ENCODE results near the gene PTPRD.

GRCh38 chr9:8579661-8580060 is 2033.1 kb downstream of the PTPRD start:
- TF ChIP-seq CTCF (IDR thresholded peaks at IDR 0.05), result no peak
- no peak for TF ChIP-seq REST (IDR thresholded peaks at IDR 0.05; ENCODE audit: insufficient read depth in 1 of 2, low read depth in 2 of 2, low read length in 1 of 2)
- no peak for TF ChIP-seq POLR2AphosphoS5 (IDR thresholded peaks at IDR 0.05; ENCODE audit: low read depth, low read length)
- no peak for TF ChIP-seq TCF7L2 (IDR thresholded peaks at IDR 0.05; ENCODE audit: low read depth, low read length)
